ENCODE data around the gene CHGA.

CHGA gene

GRCh38 chr14:92942576-92942975, 19.6 kb downstream of the CHGA start:
- Histone ChIP-seq H3K9ac (no peak overlapping the region), H3K4me2 (no peak overlapping the region), H3K27me3 (no peaks in the 10 kb centered on the region), H3K9me3 (no peaks in the 10 kb centered on the region), H3K4me1 (peaks cover 62% of the 10 kb centered on the region), H3K36me3 (peaks cover 40% of the 10 kb centered on the region), H3K27ac (no peak overlapping the region), H3K4me3 (no peak overlapping the region), H4K20me1 (peaks cover 55% of the 10 kb centered on the region)
- no peak for TF ChIP-seq Cebpa-rat (IDR thresholded peaks at IDR 0.05)

GRCh38 chr14:92942976-92943710, 20.2 kb downstream of the CHGA start:
- Histone ChIP-seq H4K20me1 (peaks cover 55% of the 10 kb centered on the region), H3K27ac (no peak overlapping the region), H3K9me3 (no peaks in the 10 kb centered on the region), H3K4me3 (no peak overlapping the region), H3K27me3 (no peaks in the 10 kb centered on the region), H3K9ac (no peak overlapping the region), H3K4me1 (peaks cover 62% of the 10 kb centered on the region), H3K36me3 (peaks cover 40% of the 10 kb centered on the region), H3K4me2 (peak overlapping the region; percentile 72; the same call in 1 of the 2 replicates)
- no peak for TF ChIP-seq Cebpa-rat (IDR thresholded peaks at IDR 0.05)

DNA sequence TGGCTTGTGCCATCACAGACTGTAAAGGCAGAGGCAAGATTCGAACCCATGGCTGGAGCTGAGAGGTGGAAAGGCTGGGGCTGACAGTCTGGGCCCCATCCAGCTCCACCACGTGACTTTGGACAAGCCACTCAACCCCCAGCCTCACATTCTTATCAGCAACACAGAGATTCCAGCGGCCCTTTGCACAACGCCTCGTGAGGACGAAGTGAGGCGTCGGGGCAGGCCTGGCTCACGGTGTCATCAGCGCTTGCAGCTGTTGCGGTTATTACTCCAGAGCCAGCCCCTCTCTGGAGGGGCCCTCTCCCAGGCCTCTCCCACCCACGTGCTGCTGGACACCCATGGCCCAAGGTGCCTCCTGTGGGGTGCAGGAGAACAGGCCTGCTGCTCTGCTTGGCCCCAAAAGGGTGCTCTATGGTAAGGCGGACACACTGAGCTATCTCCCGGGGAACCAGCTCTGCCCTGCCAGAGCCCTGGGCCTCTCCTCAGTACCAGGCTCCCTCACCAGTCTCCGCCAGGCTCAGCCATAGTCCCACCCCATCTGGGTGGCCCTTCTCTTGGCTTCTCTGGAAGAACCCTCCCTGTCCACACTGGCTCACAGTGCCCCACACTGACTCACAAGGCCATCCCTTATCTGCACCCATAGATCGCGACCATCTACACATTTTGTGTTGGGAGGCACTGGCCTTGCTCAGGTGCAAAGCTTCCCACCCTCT, 21.1 kb downstream of the CHGA start:
- no peak overlapping the region for H3K4me3 ChIP-seq
- peak overlapping the region; percentile 56 for H3K27ac ChIP-seq
- H3K9ac ChIP-seq, result peak overlapping the region; percentile 54; the same call in 1 of the 2 replicates
- H4K20me1 ChIP-seq, result peaks cover 55% of the 10 kb centered on the region
- H3K4me2 ChIP-seq, result peak overlapping the region; percentile 72
- H3K9me3 ChIP-seq, result no peaks in the 10 kb centered on the region
- H3K27me3 ChIP-seq, result no peaks in the 10 kb centered on the region
- H3K36me3 ChIP-seq, result peaks cover 37% of the 10 kb centered on the region
- peaks cover 62% of the 10 kb centered on the region for H3K4me1 ChIP-seq
- TF ChIP-seq Cebpa-rat (IDR thresholded peaks at IDR 0.05), result no peak

- Histone ChIP-seq H3K27ac (peak overlapping the region; percentile 56), H3K36me3 (peaks cover 47% of the 10 kb centered on the region)
Observed at GRCh38 chr14:92944976-92945375, 22.0 kb downstream of the CHGA start.

DNA sequence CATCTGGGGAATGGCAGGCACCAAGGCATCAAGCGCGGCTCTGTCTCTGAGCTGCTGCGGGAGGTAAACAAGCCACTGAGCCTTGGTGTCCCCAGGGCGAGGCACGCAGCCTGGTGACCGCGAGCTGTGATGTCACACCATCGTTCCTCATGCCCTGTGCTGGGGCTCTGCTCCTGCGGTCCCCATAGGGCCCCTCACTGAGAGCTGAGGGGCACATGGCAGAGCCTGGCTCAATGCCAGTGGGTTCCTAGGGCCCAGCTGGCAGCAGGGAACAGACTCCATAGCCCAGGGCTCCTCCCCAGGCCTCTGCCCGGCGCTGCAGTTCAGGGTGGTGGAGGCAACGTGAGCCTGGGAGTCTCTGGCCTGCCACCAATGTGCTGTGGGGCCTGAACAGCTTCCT, 22.6 kb downstream of the CHGA start:
- Histone ChIP-seq H3K4me2 (peak overlapping the region; percentile 72), H3K4me1 (peaks cover 48% of the 10 kb centered on the region), H3K36me3 (peaks cover 52% of the 10 kb centered on the region), H3K27ac (no peak overlapping the region), H3K27me3 (no peaks in the 10 kb centered on the region), H3K9ac (no peak overlapping the region), H3K4me3 (no peak overlapping the region), H4K20me1 (peaks cover 55% of the 10 kb centered on the region), H3K9me3 (no peaks in the 10 kb centered on the region)
- no peak for TF ChIP-seq Cebpa-rat (IDR thresholded peaks at IDR 0.05)

More at GRCh38 chr14:92944976-92945375, 22.0 kb downstream of the CHGA start:
- H4K20me1 ChIP-seq, result peaks cover 55% of the 10 kb centered on the region
- no peak for TF ChIP-seq Cebpa-rat (IDR thresholded peaks at IDR 0.05)
- H3K4me3 ChIP-seq, result no peak overlapping the region
- H3K9ac ChIP-seq, result no peak overlapping the region; the same call in 1 of the 2 replicates
- H3K4me1 ChIP-seq, result peaks cover 54% of the 10 kb centered on the region
- no peaks in the 10 kb centered on the region for H3K9me3 ChIP-seq
- H3K4me2 ChIP-seq, result peak overlapping the region; percentile 72
- H3K27me3 ChIP-seq, result no peaks in the 10 kb centered on the region

DNA sequence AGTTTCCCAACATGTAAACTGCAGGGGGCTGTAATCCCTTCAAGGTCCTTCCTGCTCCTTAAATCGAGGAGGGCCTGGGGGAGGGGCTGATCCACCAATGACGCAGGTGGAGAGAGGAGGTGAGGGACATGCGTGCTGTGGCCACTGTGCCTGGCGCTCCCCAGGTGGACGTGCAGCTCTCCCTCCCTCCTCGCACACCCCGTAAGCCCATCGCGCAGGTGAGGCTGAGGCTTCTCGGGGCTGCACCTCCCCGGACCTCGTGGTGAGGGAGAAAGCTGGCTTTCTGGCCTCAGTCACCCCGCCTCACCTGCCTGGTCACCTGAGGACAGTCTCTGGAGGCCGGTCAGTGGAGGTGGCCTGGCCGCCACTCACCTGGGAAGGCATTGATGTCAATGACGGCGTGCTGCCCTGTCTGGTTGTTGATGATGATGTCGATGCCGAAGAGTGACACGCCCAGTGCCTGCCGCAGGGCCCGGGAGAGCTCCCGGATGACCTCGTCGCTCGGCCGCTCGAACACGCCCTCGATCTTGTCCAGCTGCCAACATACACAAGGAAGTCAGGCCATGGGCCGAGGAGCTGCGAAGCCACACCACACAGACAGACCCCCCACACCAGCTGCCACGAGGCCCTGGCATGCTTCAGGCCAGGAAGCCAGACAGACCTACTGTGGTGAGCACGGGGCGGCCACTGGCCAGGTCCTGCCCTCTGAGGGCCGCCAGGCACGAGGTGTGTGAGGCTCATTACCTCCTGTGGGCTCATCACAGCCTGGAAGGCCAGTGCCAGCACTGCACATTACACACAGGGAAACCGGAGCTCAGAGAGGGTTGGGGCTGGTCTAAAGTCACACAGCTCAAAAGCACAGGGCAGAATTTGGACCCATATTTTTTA, 23.3 kb downstream of the CHGA start:
- no peak for TF ChIP-seq Cebpa-rat (IDR thresholded peaks at IDR 0.05)
- H3K4me3 ChIP-seq, result no peak overlapping the region
- peaks cover 55% of the 10 kb centered on the region for H4K20me1 ChIP-seq
- peak overlapping the region; percentile 72 for H3K4me2 ChIP-seq
- H3K36me3 ChIP-seq, result peaks cover 56% of the 10 kb centered on the region
- H3K9ac ChIP-seq, result no peak overlapping the region
- H3K27me3 ChIP-seq, result no peaks in the 10 kb centered on the region
- no peak overlapping the region for H3K27ac ChIP-seq
- no peaks in the 10 kb centered on the region for H3K9me3 ChIP-seq
- peaks cover 41% of the 10 kb centered on the region for H3K4me1 ChIP-seq

DNA sequence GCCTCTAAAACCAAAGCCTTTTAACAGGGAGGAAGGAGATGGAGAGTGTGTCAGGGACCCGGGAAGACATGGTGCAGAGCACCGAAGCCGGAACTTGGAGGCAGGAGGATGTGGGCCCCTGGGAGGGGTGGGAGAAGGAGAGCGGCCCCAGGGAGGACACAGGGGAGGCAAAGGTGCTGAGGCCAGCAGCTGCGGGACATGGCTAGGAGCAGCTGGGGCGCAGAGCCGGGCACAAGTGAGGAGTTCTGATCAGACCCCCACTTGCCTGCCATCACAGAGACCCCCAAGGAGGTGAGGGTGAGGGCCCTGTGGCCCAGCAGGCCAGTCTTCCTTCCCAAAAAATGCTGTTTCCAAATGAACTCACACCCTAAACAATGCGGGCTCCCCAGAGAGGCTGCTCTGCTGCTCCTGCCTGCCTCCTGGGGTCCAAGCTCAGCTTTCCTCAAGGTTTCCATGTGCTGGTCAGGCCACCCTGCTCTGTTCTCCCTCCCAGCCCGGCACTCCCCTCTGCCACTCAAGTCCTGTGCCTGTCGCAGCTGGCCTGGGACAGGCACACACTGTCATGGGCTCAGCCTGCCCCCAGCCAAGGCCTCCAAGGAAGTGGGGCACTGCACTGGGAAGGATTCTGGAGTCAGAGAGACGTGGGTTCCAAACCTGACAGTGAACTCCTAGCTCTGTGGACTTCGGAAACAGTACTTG, 24.0 kb downstream of the CHGA start:
- peaks cover 49% of the 10 kb centered on the region for H4K20me1 ChIP-seq
- peaks cover 44% of the 10 kb centered on the region for H3K4me1 ChIP-seq
- no peaks in the 10 kb centered on the region for H3K9me3 ChIP-seq
- peak overlapping the region; percentile 25; the same call in 1 of the 2 replicates for H3K27ac ChIP-seq
- peaks cover 54% of the 10 kb centered on the region for H3K36me3 ChIP-seq
- H3K27me3 ChIP-seq, result no peaks in the 10 kb centered on the region
- no peak overlapping the region for H3K4me3 ChIP-seq
- TF ChIP-seq Cebpa-rat (IDR thresholded peaks at IDR 0.05), result no peak
- H3K9ac ChIP-seq, result no peak overlapping the region
- H3K4me2 ChIP-seq, result no peak overlapping the region

GRCh38 chr14:92948647-92949046, 25.7 kb downstream of the CHGA start:
- H3K9me3 ChIP-seq, result no peaks in the 10 kb centered on the region

More at GRCh38 chr14:92948647-92949046, 25.7 kb downstream of the CHGA start:
- TF ChIP-seq Cebpa-rat (IDR thresholded peaks at IDR 0.05), result no peak
- no peak overlapping the region for H3K9ac ChIP-seq
- no peak overlapping the region for H3K4me3 ChIP-seq
- H3K27ac ChIP-seq, result no peak overlapping the region
- H4K20me1 ChIP-seq, result peaks cover 32% of the 10 kb centered on the region
- peaks cover 50% of the 10 kb centered on the region for H3K36me3 ChIP-seq
- H3K4me2 ChIP-seq, result no peak overlapping the region
- H3K4me1 ChIP-seq, result peaks cover 43% of the 10 kb centered on the region
- no peaks in the 10 kb centered on the region for H3K27me3 ChIP-seq

Data from BLaER1 (cell line).